Astrocyte (in vitro differentiated cells and primary cell): ENCODE data around the gene CNKSR1. TPM values are rescaled to one million over a fixed set of nuclear protein-coding genes. Genes with fewer than 3 reads are reported as not detected.

Experiments used
- DNase-seq: peaks from one replicate; pipeline ENCODE4 v3.0.0-alpha.2; 2010; ENCODE audit warnings: low read depth
- FAIRE-seq: peaks from 2 replicates; lab custom pipeline; 2011; peaks lifted over from hg19 to GRCh38; lab: Jason Lieb, UNC
- H2AFZ ChIP-seq: 2 replicates; pipeline ENCODE4 v1.6.0; 2012; ENCODE audit warnings: low read depth, low read length, inconsistent platforms
- H3K27ac ChIP-seq: 2 replicates; pipeline ENCODE4 v1.5.1; 2011; ENCODE audit warnings: low read depth, low read length, inconsistent platforms
- H3K27me3 ChIP-seq: 2 replicates; pipeline ENCODE4 v1.6.0; 2011; ENCODE audit warnings: low read length, inconsistent platforms; ENCODE audit not compliant: insufficient read depth
- H3K36me3 ChIP-seq: 2 replicates; pipeline ENCODE4 v1.5.1; 2011; ENCODE audit warnings: low read length, inconsistent platforms; ENCODE audit not compliant: insufficient read depth
- H3K4me1 ChIP-seq: 2 replicates; pipeline ENCODE4 v1.5.1; 2011; ENCODE audit warnings: low read length, inconsistent platforms; ENCODE audit not compliant: insufficient read depth
- H3K4me2 ChIP-seq: 2 replicates; pipeline ENCODE4 v1.6.0; 2012; ENCODE audit warnings: low read length, inconsistent platforms
- H3K4me3 ChIP-seq: 2 replicates; pipeline ENCODE4 v1.5.1; 2011; ENCODE audit warnings: low read depth, mild to moderate bottlenecking, low read length, inconsistent platforms; ENCODE audit not compliant: insufficient read depth
- H3K79me2 ChIP-seq: 2 replicates; pipeline ENCODE4 v1.6.0; 2012; ENCODE audit warnings: mild to moderate bottlenecking, low read length, inconsistent platforms; ENCODE audit not compliant: insufficient read depth
- H3K9ac ChIP-seq: 2 replicates; pipeline ENCODE4 v1.6.0; 2012; ENCODE audit warnings: mild to moderate bottlenecking, low read length, inconsistent platforms
- H3K9me3 ChIP-seq: 2 replicates; pipeline ENCODE4 v1.5.1; 2012; ENCODE audit warnings: low read depth, mild to moderate bottlenecking, low read length, inconsistent platforms; ENCODE audit not compliant: insufficient read depth
- H4K20me1 ChIP-seq: 2 replicates; pipeline ENCODE4 v1.6.0; 2012; ENCODE audit warnings: low read length, inconsistent platforms; ENCODE audit not compliant: insufficient read depth
- H3K27ac Mint-ChIP-seq: one replicate; pipeline ENCODE4 v1.8.0; 2021; ENCODE audit warnings: mild to moderate bottlenecking, mixed read lengths; ENCODE audit not compliant: unreplicated experiment
- H3K27me3 Mint-ChIP-seq: one replicate; pipeline ENCODE4 v1.8.0; 2021; ENCODE audit warnings: low read depth, mixed read lengths; ENCODE audit not compliant: unreplicated experiment
- H3K36me3 Mint-ChIP-seq: one replicate; pipeline ENCODE4 v1.8.0; 2021; ENCODE audit warnings: low read depth, mixed read lengths; ENCODE audit not compliant: unreplicated experiment
- H3K4me1 Mint-ChIP-seq: one replicate; pipeline ENCODE4 v1.8.0; 2021; ENCODE audit warnings: low read depth, mixed read lengths; ENCODE audit not compliant: unreplicated experiment
- H3K4me3 Mint-ChIP-seq: one replicate; pipeline ENCODE4 v1.8.0; 2021; ENCODE audit warnings: mild to moderate bottlenecking, moderate library complexity, mixed read lengths; ENCODE audit not compliant: unreplicated experiment
- H3K9me3 Mint-ChIP-seq: one replicate; pipeline ENCODE4 v1.8.0; 2021; ENCODE audit warnings: mild to moderate bottlenecking, mixed read lengths; ENCODE audit not compliant: unreplicated experiment
- EZH2 ChIP-seq: IDR thresholded peaks from 2 replicates; pipeline ENCODE4 v1.6.1; 2012; ENCODE audit warnings: mild to moderate bottlenecking, low read length, inconsistent platforms; ENCODE audit not compliant: insufficient read depth
- total RNA-seq: library from RNA; stranded (reverse); gene quantifications from 2 replicates; pipeline ENCODE4 v1.2.1, GENCODE V29; 2021
- TF ChIP-seq, protein P1 (sequence below): IDR thresholded peaks from 2 replicates; pipeline ENCODE4 v1.5.1; 2011; ENCODE audit warnings: low read depth, mild to moderate bottlenecking, inconsistent platforms, low read length, moderate library complexity; ENCODE audit not compliant: insufficient read depth

CNKSR1 gene
- total RNA-seq, 1 donor from 2014 or later, result 5.0 TPM

DNA sequence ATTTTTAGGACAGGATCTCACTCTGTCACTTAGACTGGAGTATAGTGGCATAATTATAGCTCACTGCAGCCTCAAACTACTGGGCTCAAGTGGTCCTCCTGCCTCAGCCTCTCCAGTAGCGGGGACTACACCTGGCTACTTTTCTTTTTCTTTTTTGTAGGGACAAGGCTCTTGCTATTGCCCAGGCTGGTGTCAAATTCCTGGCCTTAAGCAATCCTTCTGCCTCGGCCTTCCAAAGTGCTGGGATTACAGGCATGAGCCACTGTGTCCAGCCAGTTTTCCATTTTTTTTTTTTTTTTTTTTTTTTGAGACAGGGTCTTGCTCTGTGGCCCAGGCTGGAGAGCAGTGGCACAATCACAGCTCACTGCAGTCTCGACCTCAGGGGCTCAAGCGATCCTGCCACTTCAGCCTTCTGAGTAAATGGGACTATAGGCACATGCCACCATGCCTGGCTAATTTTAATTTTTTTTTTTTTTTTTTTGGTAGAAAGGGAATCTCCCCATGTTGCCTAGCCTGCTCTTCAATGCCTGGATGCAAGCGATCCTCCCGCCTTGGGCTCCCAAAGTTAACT, 36.1 kb downstream of the CNKSR1 start:
- TF ChIP-seq, protein P1, sequence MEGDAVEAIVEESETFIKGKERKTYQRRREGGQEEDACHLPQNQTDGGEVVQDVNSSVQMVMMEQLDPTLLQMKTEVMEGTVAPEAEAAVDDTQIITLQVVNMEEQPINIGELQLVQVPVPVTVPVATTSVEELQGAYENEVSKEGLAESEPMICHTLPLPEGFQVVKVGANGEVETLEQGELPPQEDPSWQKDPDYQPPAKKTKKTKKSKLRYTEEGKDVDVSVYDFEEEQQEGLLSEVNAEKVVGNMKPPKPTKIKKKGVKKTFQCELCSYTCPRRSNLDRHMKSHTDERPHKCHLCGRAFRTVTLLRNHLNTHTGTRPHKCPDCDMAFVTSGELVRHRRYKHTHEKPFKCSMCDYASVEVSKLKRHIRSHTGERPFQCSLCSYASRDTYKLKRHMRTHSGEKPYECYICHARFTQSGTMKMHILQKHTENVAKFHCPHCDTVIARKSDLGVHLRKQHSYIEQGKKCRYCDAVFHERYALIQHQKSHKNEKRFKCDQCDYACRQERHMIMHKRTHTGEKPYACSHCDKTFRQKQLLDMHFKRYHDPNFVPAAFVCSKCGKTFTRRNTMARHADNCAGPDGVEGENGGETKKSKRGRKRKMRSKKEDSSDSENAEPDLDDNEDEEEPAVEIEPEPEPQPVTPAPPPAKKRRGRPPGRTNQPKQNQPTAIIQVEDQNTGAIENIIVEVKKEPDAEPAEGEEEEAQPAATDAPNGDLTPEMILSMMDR, result no peak
- TF ChIP-seq EZH2, result no peak
- Mint-ChIP-seq H3K9me3 (no peaks in the 10 kb centered on the region), H3K4me1 (no peaks in the 10 kb centered on the region), H3K4me3 (no peak overlapping the region), H3K27ac (no peak overlapping the region), H3K27me3 (peaks cover 36% of the 10 kb centered on the region), H3K36me3 (no peaks in the 10 kb centered on the region)
- no peak overlapping the region for H3K9ac ChIP-seq
- no peak for DNase-seq
- no peaks in the 10 kb centered on the region for H3K9me3 ChIP-seq
- H3K4me3 ChIP-seq, result no peak overlapping the region
- no peak overlapping the region for H3K27ac ChIP-seq
- no peaks in the 10 kb centered on the region for H4K20me1 ChIP-seq
- H3K4me1 ChIP-seq, result no peaks in the 10 kb centered on the region
- no peaks in the 10 kb centered on the region for H3K79me2 ChIP-seq
- FAIRE-seq, result no peak
- H3K27me3 ChIP-seq, result peaks cover 6% of the 10 kb centered on the region
- H3K36me3 ChIP-seq, result no peaks in the 10 kb centered on the region
- no peak overlapping the region for H3K4me2 ChIP-seq
- H2AFZ ChIP-seq, result no peak overlapping the region

DNA sequence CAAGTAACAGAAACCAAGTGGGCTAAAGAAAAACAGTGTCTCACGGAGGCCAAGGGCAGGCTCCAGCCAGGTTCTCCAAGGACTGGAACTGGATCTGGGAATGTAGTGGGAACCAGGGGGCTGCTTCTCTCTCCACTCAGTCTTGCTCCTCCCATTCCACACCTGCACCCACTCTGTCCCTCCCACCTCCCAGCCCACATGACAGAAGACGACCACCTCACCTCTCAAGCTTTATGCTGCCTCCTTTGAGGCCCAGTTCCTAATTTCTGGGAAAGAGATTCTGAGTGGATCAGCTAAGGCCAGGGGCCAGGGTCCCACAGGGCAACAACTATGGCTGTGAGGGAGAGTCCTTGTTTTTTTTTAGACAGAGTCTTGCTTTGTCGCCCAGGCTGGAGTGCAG, 38.0 kb downstream of the CNKSR1 start:
- Mint-ChIP-seq H3K4me3 (no peak overlapping the region), H3K36me3 (no peaks in the 10 kb centered on the region), H3K27ac (no peak overlapping the region), H3K4me1 (peaks cover 3% of the 10 kb centered on the region), H3K9me3 (peaks cover 3% of the 10 kb centered on the region), H3K27me3 (peaks cover 30% of the 10 kb centered on the region)
- no peak for TF ChIP-seq EZH2
- TF ChIP-seq, protein P1, result no peak
- DNase-seq (no peak), FAIRE-seq (no peak)
- H3K9ac ChIP-seq, result no peak overlapping the region
- no peak overlapping the region for H3K4me3 ChIP-seq
- H3K4me2 ChIP-seq, result no peak overlapping the region
- no peak overlapping the region for H3K27ac ChIP-seq
- H3K27me3 ChIP-seq, result peaks cover 6% of the 10 kb centered on the region
- no peaks in the 10 kb centered on the region for H3K36me3 ChIP-seq
- no peaks in the 10 kb centered on the region for H4K20me1 ChIP-seq
- H3K4me1 ChIP-seq, result peaks cover 1% of the 10 kb centered on the region
- no peaks in the 10 kb centered on the region for H3K79me2 ChIP-seq
- H2AFZ ChIP-seq, result no peak overlapping the region
- no peaks in the 10 kb centered on the region for H3K9me3 ChIP-seq

- H3K4me1 Mint-ChIP-seq, result peaks cover 5% of the 10 kb centered on the region
- Histone ChIP-seq H3K9me3 (no peaks in the 10 kb centered on the region), H3K9ac (no peak overlapping the region), H3K27ac (no peak overlapping the region), H2AFZ (no peak overlapping the region), H3K4me2 (no peak overlapping the region), H3K4me3 (no peak overlapping the region), H3K79me2 (no peaks in the 10 kb centered on the region), H3K27me3 (peaks cover 3% of the 10 kb centered on the region), H3K4me1 (peaks cover 3% of the 10 kb centered on the region), H4K20me1 (no peaks in the 10 kb centered on the region), H3K36me3 (no peaks in the 10 kb centered on the region)
- H3K27ac Mint-ChIP-seq, result no peak overlapping the region
- H3K36me3 Mint-ChIP-seq, result no peaks in the 10 kb centered on the region
- H3K4me3 Mint-ChIP-seq, result no peak overlapping the region
- peaks cover 3% of the 10 kb centered on the region for H3K9me3 Mint-ChIP-seq
- no peak for TF ChIP-seq EZH2
- TF ChIP-seq, protein P1, result no peak
- DNase-seq (no peak), FAIRE-seq (no peak)
- H3K27me3 Mint-ChIP-seq, result peaks cover 33% of the 10 kb centered on the region
Observed at GRCh38 chr1:26218906-26219494, 41.7 kb downstream of the CNKSR1 start.
